K562 (cell line): ENCODE data around the gene CDC6.

Experiments
- ATF2 ChIP-seq: sonication (generic); formaldehyde crosslinking; IDR thresholded peaks from 2 replicates; pipeline ENCODE4 v1.8.1; 2022; ENCODE audit warnings: missing genetic modification reagents
- CTCF ChIP-seq, 3 experiments: IDR thresholded peaks in 2 of 3; conservative IDR thresholded peaks in 1 of 3; 2 replicates each; pipeline ENCODE4 v1.5.1; 2011 to 2012; ENCODE audit warnings: low read length in 3 of 3, mild to moderate bottlenecking in 3 of 3, control low read depth in 2 of 3, improper control_type of control experiment in 1 of 3, inconsistent platforms in 1 of 3, low read depth in 1 of 3, mixed read lengths in 1 of 3, moderate library complexity in 1 of 3; ENCODE audit not compliant: insufficient read depth in 2 of 3
- GTF2B ChIP-seq: IDR thresholded peaks from 2 replicates; pipeline ENCODE4 v1.6.1; 2011; ENCODE audit not compliant: insufficient read length; ENCODE audit errors: extremely low read depth
- LARP7 ChIP-seq: fragments of 450-650 bp; IDR thresholded peaks from 2 replicates; pipeline ENCODE4 v1.6.1; 2016
- MCM5 ChIP-seq: fragments of 450-650 bp; IDR thresholded peaks from 2 replicates; pipeline ENCODE4 v1.6.1; 2016; ENCODE audit warnings: low read depth
- MXI1 ChIP-seq: IDR thresholded peaks from 2 replicates; pipeline ENCODE4 v1.6.1; 2011; ENCODE audit warnings: low read depth, mild to moderate bottlenecking, improper control_type of control experiment, low read length
- MYC ChIP-seq, 2 experiments: fragments of 250-450 bp in 1 of 2; sonication (Bioruptor Pico) in 1 of 2; IDR thresholded peaks; 2 replicates each; pipeline versions ENCODE4 v1.5.1 to v1.6.1; 2012 to 2021; ENCODE audit warnings: low read depth in 2 of 2, borderline replicate concordance in 1 of 2, improper control_type of control experiment in 1 of 2, low read length in 1 of 2, mild to moderate bottlenecking in 1 of 2, moderate library complexity in 1 of 2
- NR1H2 ChIP-seq: sonication (generic); formaldehyde crosslinking; IDR thresholded peaks from 2 replicates; pipeline ENCODE4 v1.4.0; 2020; ENCODE audit warnings: mild to moderate bottlenecking, missing genetic modification reagents
- PATZ1 ChIP-seq: fragments of 250-450 bp; sonication (Bioruptor Pico); IDR thresholded peaks from 2 replicates; pipeline ENCODE4 v1.5.0; 2020; ENCODE audit warnings: mild to moderate bottlenecking, borderline replicate concordance
- TCF15 ChIP-seq: fragments of 250-450 bp; sonication (Bioruptor Pico); IDR thresholded peaks from 2 replicates; pipeline ENCODE4 v1.8.0; 2022; ENCODE audit warnings: moderate library complexity, mild to moderate bottlenecking, inconsistent platforms
- ZNF384 ChIP-seq: IDR thresholded peaks from 2 replicates; pipeline ENCODE4 v1.6.1; 2012; ENCODE audit warnings: low read depth, low read length, improper control_type of control experiment

- no peak for TF ChIP-seq NR1H2
- TF ChIP-seq ATF2 (CRISPR knock-in tag): no peak
- TF ChIP-seq MXI1: no peak
- TF ChIP-seq GTF2B: no peak
- TF ChIP-seq TCF15: no peak
- TF ChIP-seq CTCF (IDR thresholded peaks at IDR 0.05 in 2 of 3, conservative IDR thresholded peaks at IDR 0.05 in 1 of 3; ENCODE audit: insufficient read depth in 2 of 3, low read depth in 1 of 3, low read length in 3 of 3): no peak
- TF ChIP-seq MCM5: no peak
- no peak for TF ChIP-seq MYC (IDR thresholded peaks at IDR 0.05; ENCODE audit: low read depth, low read length)
- TF ChIP-seq MYC (CRISPR knock-in tag; IDR thresholded peaks at IDR 0.05; ENCODE audit: borderline replicate concordance, low read depth): no peak
- no peak for TF ChIP-seq PATZ1
- no peak for TF ChIP-seq LARP7
- no peak for TF ChIP-seq ZNF384
These were observed 27.2 kb upstream of the CDC6 start for GRCh38 chr17:40260528-40260927.
